ENCODE measurements around the gene BHLHA15. TPM values are rescaled to one million over a fixed set of nuclear protein-coding genes. Genes with fewer than 3 reads are reported as not detected.
A peak's percentile ranks its signal among the peaks of the same experiment; 100 is the strongest.

Gene BHLHA15
- total RNA-seq, 1 donor from 2014 or later = 0.57 TPM

GRCh38 chr7:98193474-98194180 lies 17.6 kb upstream of the BHLHA15 start:
- H3K36me3 Mint-ChIP-seq (ENCODE audit: low read depth) = peaks cover 9% of the 10 kb centered on the region
- intact Hi-C loops (cut with micrococcal nuclease) = no loop called here
- no peak for DNase-seq (ENCODE audit: low spot score)
- no peak overlapping the region for H3K4me3 Mint-ChIP-seq
- no peaks in the 10 kb centered on the region for H3K9me3 Mint-ChIP-seq
- no peak overlapping the region for H3K27ac Mint-ChIP-seq
- no peaks in the 10 kb centered on the region for H3K27me3 Mint-ChIP-seq (ENCODE audit: insufficient read depth)
- H3K4me1 Mint-ChIP-seq (ENCODE audit: low read depth) = no peaks in the 10 kb centered on the region

- Mint-ChIP-seq H3K36me3 (ENCODE audit: low read depth) (peaks cover 5% of the 10 kb centered on the region), H3K4me3 (no peak overlapping the region), H3K27ac (no peak overlapping the region), H3K4me1 (ENCODE audit: low read depth) (no peaks in the 10 kb centered on the region), H3K27me3 (ENCODE audit: insufficient read depth) (no peaks in the 10 kb centered on the region), H3K9me3 (peaks cover 2% of the 10 kb centered on the region)
- intact Hi-C loops (cut with micrococcal nuclease) = no loop called here
- DNase-seq (ENCODE audit: low spot score) = no peak
Observed at GRCh38 chr7:98194186-98194585, 17.1 kb upstream of the BHLHA15 start.

- Mint-ChIP-seq H3K36me3 (ENCODE audit: low read depth) (peaks cover 2% of the 10 kb centered on the region), H3K4me3 (no peak overlapping the region), H3K9me3 (peaks cover 4% of the 10 kb centered on the region), H3K27me3 (ENCODE audit: insufficient read depth) (no peaks in the 10 kb centered on the region), H3K4me1 (ENCODE audit: low read depth) (peaks cover under 1% of the 10 kb centered on the region), H3K27ac (no peak overlapping the region)
- intact Hi-C loops (cut with micrococcal nuclease) = no loop called here
- DNase-seq (ENCODE audit: low spot score) = no peak
Observed at GRCh38 chr7:98194672-98195457, 16.4 kb upstream of the BHLHA15 start.

- no peak for DNase-seq (ENCODE audit: low spot score)
- Mint-ChIP-seq H3K36me3 (ENCODE audit: low read depth) (peaks cover 5% of the 10 kb centered on the region), H3K27ac (no peak overlapping the region), H3K4me1 (ENCODE audit: low read depth) (peaks cover 21% of the 10 kb centered on the region), H3K27me3 (ENCODE audit: insufficient read depth) (no peaks in the 10 kb centered on the region), H3K9me3 (peaks cover 4% of the 10 kb centered on the region), H3K4me3 (no peak overlapping the region)
- intact Hi-C loops (cut with micrococcal nuclease) = no loop called here
Observed at GRCh38 chr7:98196706-98197605, 14.3 kb upstream of the BHLHA15 start.

GRCh38 chr7:98199131-98199530 lies 12.1 kb upstream of the BHLHA15 start:
- peaks cover 4% of the 10 kb centered on the region for H3K9me3 Mint-ChIP-seq
- DNase-seq (ENCODE audit: low spot score) = no peak
- H3K36me3 Mint-ChIP-seq (ENCODE audit: low read depth) = peaks cover 13% of the 10 kb centered on the region
- H3K4me1 Mint-ChIP-seq (ENCODE audit: low read depth) = peaks cover 38% of the 10 kb centered on the region
- intact Hi-C loops (cut with micrococcal nuclease) = no loop called here
- H3K27me3 Mint-ChIP-seq (ENCODE audit: insufficient read depth) = no peaks in the 10 kb centered on the region
- no peak overlapping the region for H3K27ac Mint-ChIP-seq
- H3K4me3 Mint-ChIP-seq = no peak overlapping the region

- intact Hi-C loops (cut with micrococcal nuclease) = loop anchor here (5.0 kb wide), 1 partner anchor 228 kb away; no protein-coding TSS in a partner anchor
- H3K4me3 Mint-ChIP-seq = no peak overlapping the region
- no peaks in the 10 kb centered on the region for H3K27me3 Mint-ChIP-seq (ENCODE audit: insufficient read depth)
- H3K36me3 Mint-ChIP-seq (ENCODE audit: low read depth) = peaks cover 19% of the 10 kb centered on the region
- no peak for DNase-seq (ENCODE audit: low spot score)
- H3K4me1 Mint-ChIP-seq (ENCODE audit: low read depth) = peaks cover 38% of the 10 kb centered on the region
- peak overlapping the region; percentile 2 for H3K27ac Mint-ChIP-seq
- H3K9me3 Mint-ChIP-seq = peaks cover 4% of the 10 kb centered on the region
Observed at GRCh38 chr7:98200364-98200763, 10.9 kb upstream of the BHLHA15 start.

GRCh38 chr7:98202367-98203195 lies 8.7 kb upstream of the BHLHA15 start:
- H3K9me3 Mint-ChIP-seq = peaks cover 4% of the 10 kb centered on the region
- peak overlapping the region; percentile 32 for H3K27ac Mint-ChIP-seq
- DNase-seq (ENCODE audit: low spot score) = peak; percentile 61
- peaks cover 38% of the 10 kb centered on the region for H3K4me1 Mint-ChIP-seq (ENCODE audit: low read depth)
- peaks cover 27% of the 10 kb centered on the region for H3K36me3 Mint-ChIP-seq (ENCODE audit: low read depth)
- no peaks in the 10 kb centered on the region for H3K27me3 Mint-ChIP-seq (ENCODE audit: insufficient read depth)
- intact Hi-C loops (cut with micrococcal nuclease) = loop anchor here (1.0 to 5.0 kb wide), 4 partner anchors 49 to 230 kb away; partner anchors contain the start of gene BRI3
- peak overlapping the region; percentile 56 for H3K4me3 Mint-ChIP-seq

- Mint-ChIP-seq H3K4me3 (no peak overlapping the region), H3K27me3 (ENCODE audit: insufficient read depth) (no peaks in the 10 kb centered on the region), H3K27ac (no peak overlapping the region)
Observed at GRCh38 chr7:98203261-98203963, 7.8 kb upstream of the BHLHA15 start.

GRCh38 chr7:98203964-98204605 lies 7.2 kb upstream of the BHLHA15 start:
- DNase-seq (ENCODE audit: low spot score) = no peak
- Mint-ChIP-seq H3K27ac (no peak overlapping the region), H3K4me1 (ENCODE audit: low read depth) (peaks cover 38% of the 10 kb centered on the region), H3K9me3 (peaks cover 3% of the 10 kb centered on the region), H3K27me3 (ENCODE audit: insufficient read depth) (no peaks in the 10 kb centered on the region), H3K4me3 (no peak overlapping the region), H3K36me3 (ENCODE audit: low read depth) (peaks cover 27% of the 10 kb centered on the region)
- intact Hi-C loops (cut with micrococcal nuclease) = loop anchor here (2.0 to 5.0 kb wide), 3 partner anchors 71 to 232 kb away; partner anchors contain the start of gene BRI3

More at GRCh38 chr7:98203261-98203963, 7.8 kb upstream of the BHLHA15 start:
- no peak for DNase-seq (ENCODE audit: low spot score)
- intact Hi-C loops (cut with micrococcal nuclease) = loop anchor here (2.0 to 5.0 kb wide), 3 partner anchors 71 to 231 kb away; partner anchors contain the start of gene BRI3
- Mint-ChIP-seq H3K4me1 (ENCODE audit: low read depth) (peaks cover 38% of the 10 kb centered on the region), H3K9me3 (peaks cover 4% of the 10 kb centered on the region), H3K36me3 (ENCODE audit: low read depth) (peaks cover 27% of the 10 kb centered on the region)

GRCh38 chr7:98204670-98205069 lies 6.6 kb upstream of the BHLHA15 start:
- no peaks in the 10 kb centered on the region for H3K27me3 Mint-ChIP-seq (ENCODE audit: insufficient read depth)
- peaks cover 27% of the 10 kb centered on the region for H3K36me3 Mint-ChIP-seq (ENCODE audit: low read depth)
- no peaks in the 10 kb centered on the region for H3K9me3 Mint-ChIP-seq
- no peak for DNase-seq (ENCODE audit: low spot score)
- intact Hi-C loops (cut with micrococcal nuclease) = loop anchor here (5.0 kb wide), 1 partner anchor 232 kb away; no protein-coding TSS in a partner anchor
- H3K4me1 Mint-ChIP-seq (ENCODE audit: low read depth) = peaks cover 38% of the 10 kb centered on the region
- no peak overlapping the region for H3K27ac Mint-ChIP-seq
- no peak overlapping the region for H3K4me3 Mint-ChIP-seq
